T-helper 2 cell (primary cell): ENCODE results near the gene U2AF2.
A peak's percentile ranks its signal among the peaks of the same experiment; 100 is the strongest.

Source experiments
- DNase-seq, 5 experiments: peaks; one replicate each; pipeline versions ENCODE4 v3.0.0 to v3.0.0-alpha.2; 2012 to 2022

U2AF2 gene

DNA sequence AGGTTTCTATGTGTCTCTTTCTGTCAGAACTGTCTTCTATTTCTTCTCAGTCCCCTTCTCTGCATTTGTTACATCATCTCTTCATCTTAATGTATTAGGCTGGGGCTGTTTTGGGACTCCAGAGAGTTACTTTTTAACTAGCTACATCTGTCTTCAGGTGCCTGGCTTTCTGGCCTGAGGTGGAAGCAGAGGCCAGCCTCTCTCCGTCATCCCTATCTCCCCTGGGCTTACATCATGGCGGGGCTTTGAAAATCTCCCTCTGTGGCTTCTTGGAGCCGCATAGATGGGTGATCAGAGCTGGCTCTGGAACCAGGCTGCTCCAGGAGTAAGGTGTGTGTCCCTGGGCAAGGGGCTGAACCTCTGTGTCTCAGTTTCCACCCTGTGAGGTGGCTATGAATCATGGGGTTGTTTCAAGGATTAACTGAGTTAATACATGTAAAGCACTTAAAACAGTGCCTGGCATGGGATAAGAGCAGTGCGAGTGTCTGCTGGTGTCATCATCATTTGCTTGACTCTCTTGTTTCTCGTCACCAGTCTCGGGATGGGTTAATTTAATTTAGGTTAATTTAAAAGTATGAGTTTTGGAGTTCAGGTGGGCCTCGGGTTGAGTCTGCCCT lies 22.2 kb downstream of the U2AF2 start:
- DNase-seq, result no peak

DNA sequence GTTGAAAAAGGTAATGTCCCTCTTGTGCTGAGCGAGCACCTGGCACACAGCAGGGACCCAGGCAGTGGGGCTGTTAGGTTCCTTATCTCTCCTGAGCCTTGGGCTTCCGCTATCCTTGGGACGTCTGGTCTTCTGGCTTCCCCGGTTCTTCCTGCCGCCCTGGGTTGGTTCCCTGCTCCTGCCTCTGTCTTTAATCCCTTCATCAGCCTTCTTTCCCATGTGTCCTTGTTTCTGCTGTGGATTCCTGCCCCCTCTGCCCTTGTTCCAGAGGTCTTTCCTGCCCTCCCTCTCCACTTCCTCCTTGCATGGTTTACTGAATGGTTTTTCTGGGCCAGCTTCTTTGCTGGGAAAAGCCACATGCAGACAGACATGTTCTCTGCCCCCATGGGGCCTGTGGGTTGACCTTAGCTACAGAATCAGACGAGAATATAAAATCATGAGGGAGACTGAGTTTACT lies 22.8 kb downstream of the U2AF2 start:
- DNase-seq, result no peak

DNA sequence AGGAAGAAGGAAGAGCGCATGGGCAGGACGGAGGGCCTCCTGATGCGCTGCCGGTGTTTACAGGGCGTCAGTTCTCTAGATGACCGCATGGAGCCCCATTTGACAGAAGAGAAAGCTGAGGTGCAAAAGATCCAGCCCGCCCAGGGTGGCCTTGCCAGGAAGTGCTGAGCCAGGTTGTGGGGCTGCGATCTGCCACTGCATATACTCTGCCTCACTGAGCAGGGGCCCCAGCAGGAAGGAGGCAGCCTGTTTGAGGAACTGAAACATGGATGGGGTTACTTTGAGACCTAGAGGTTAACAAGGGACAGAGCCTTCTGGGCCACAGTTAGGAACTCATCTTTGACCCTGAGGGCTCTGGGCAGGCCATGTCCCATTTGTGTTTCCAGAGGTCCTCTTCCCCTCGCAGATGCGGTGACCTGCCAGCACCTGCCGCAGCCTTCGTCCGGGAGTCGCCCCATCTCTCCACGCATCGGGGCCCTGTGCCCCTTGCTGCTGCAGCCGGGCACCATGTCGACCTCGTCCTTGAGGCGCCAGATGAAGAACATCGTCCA lies 23.4 kb downstream of the U2AF2 start:
- DNase-seq, result no peak

DNA sequence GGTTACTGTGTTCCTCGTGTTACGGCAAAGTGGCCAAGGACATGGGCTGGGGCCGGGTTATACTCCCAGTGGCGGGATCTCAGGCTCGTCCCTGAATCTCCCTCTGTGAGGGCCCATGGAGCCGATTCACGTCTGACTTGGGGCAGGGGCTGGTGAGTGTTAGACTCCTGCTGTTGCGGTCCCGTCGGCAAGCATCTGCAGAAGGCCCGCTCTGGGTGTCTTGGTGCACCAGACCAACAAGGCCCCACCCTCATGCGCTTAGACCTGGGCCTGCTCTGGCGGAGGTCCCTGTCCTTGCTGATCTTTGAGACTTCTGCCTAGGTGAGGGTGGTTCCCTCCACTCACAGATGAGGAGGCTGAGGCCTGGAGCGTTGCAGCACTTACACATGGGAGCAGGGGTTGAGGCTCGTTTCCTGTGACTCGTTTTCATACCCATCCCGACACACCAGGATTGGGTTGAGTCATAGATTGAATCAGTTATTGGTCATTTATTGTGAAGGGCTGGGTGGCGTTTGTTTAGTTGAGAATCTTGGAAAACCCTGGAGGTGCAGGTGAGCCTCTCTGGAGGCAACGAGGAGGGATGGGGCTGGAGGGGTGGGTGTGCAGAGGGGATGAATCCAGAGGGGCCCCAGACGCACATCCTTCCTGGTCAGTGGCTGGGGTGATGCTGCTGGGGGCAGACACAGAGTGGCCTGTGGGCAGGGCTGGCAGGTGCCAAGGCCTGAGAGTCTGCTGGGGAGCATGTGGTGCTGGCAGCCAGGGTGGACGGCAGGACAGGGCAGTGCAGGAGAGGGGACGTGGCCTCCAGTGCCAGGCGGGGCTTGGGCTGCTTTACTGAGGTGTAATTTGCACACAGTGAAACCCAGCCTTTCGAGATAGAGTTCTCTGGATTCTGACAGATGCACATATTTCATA lies 24.8 kb downstream of the U2AF2 start:
- peak in 1 of 5 experiments; percentile 19 for DNase-seq

DNA sequence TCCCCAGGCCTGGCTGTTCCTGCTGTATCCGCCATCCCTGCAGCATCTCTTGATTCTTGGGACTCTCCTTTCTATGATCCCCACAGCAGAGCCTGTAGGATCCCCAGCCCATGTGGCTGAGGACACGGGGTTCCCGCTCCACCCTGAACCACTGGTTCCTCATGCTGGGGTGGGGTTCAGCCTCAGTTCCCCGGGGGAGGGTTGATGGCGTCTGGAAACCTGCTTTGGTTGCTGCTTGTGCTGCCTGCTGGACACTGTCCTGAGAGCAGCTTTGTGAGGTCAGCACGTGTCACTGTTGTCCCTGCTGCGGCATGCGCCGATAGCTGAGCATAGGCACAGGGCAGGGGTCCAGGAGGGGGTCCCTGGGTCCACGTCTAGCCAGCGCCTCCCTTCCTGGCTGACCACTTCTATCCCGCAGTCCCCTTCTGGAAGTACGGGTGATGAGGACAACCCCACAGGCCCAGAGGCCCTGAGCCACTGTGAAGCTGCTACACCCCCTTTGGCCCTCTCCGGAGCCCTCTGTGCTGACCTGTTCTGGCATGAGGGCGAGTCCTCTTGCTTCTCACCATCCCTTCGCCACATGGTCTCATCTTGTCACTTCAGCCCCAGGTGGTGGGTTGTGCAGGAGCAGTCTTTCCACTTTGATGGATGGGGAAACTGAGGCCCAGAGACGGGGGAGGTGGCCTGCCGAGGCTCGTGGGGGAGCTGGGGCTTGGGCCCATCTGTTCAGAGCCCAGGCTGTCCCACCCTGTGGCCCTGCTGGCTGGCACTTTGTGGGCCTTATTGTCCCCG lies 25.7 kb downstream of the U2AF2 start:
- no peak for DNase-seq

DNA sequence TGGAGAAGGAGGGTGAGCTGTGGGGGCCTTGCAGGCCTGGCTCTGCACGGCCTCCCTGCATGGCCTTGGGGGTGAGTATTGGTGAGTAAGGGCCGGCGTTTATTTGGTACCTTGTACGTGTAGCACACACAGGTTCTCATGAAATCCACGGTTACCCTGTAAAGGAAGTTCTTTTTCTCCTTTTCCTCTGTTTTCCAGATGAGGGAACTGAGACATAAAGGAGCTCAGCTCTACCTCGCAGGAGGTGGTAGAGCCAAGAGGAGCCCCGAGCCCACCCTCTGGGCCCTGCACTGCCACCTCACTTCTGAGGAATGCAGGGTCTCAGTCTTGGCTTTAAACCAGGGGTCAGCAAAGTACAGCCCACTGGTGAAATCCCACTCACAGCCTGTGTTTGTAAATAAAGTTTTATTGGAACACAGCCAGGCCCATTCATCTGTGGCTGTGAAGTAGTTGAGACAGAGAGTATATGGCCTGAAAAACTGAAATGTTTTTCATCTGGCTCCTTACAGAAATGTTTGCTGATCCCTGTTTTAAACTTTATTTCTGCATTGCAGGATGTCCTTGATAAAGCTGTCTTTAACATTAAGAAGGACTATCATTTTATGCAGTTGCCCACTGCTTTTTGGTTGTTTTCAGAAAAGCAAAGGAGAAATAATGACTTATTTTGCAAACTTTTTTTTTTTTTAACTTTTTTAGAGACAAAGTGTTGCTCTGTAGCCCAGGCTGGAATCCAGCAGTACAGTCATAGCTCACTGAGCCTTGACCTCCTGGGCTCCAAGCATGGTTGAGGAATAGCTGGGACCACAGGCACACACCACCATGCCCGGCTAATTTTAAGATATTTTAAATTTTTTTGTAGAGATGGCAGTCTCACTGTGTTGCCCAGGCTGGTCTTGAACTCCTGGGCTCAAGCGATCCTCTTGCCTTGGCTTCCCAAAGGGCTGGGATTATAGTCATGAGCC lies 26.6 kb downstream of the U2AF2 start:
- no peak for DNase-seq

DNA sequence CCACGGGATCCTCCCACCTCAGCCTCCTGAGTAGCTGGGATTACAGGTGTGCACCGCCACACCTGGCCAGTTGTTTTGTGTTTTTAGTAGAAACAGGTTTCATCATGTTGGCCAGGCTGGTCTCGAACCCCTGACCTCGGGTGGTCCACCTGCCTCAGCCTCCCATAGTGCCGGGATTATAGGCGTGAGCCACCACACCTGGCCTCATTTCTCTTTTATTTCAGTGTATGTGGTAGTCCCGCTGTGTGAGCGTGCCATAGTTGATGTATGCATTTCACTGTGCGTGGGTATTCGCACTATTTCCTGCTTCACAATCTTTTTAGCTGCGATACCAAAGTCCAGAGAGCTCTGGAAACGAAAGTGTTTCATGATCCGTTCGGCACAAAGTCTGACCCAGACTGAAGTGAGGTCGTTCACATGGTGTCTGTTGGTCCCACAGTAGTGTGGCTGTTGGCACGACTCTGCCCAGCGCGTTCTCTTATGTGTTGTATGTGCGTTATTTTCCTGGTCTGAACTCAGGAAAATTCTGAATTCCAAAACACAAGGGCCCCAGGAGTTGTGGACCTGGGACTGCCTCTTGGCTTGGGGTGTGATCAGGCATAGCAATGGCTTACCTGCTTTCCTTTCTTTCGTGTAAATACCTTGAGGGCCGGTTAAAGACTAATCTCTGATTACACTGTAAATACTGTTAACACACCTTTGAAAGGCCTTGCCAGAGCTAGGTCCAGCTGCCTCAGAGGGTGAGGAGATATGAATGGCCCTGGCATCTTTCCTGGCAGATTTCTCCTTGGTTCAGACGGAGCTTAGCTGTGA lies 28.8 kb downstream of the U2AF2 start:
- no peak for DNase-seq

DNA sequence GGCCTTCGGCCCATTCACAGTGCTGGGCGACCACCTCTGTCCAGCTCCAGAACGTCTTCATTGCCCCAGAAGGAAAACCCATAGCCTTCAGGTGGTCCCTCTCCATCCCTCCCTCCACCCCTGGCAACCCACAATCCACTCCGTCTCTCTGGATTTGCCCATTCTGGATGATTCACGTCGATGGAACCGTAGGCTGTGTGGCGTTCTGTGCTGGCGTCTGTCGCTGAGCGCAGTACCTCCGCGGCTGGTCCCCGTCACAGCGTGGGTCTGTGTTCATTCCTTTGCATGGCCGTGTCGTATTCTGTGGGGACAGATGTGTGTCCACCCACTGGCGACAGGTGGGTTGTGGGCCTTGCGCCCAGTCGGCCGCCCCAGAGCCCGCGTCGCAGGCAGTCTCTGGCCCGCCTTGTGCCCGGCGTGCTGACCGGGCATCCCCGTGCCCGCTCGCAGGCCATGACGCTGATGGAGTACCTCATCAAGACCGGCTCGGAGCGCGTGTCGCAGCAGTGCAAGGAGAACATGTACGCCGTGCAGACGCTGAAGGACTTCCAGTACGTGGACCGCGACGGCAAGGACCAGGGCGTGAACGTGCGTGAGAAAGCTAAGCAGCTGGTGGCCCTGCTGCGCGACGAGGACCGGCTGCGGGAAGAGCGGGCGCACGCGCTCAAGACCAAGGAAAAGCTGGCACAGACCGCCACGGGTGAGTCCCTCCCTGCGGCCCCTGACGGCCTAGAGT lies 30.3 kb downstream of the U2AF2 start:
- no peak for DNase-seq

DNA sequence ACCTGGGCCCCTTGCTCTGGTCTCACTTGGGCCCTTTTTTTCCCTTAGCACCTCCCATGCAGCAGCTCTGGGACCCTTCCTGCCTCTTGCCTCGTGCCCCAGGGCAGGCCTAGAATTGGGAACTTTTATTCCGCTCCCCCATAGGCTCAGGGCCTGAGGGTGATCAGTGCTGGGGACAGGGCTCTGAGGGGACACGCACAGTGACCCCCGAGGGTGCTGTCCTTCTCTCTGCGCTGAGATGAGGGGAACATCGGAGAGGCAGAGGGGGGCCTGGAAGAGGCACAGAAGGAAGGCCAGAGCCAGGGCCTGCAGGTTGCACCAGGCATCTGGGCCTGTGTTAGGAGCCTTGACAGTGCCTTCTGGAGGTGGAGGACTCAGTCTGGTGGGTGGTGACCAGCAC lies 30.9 kb downstream of the U2AF2 start:
- no peak for DNase-seq

DNA sequence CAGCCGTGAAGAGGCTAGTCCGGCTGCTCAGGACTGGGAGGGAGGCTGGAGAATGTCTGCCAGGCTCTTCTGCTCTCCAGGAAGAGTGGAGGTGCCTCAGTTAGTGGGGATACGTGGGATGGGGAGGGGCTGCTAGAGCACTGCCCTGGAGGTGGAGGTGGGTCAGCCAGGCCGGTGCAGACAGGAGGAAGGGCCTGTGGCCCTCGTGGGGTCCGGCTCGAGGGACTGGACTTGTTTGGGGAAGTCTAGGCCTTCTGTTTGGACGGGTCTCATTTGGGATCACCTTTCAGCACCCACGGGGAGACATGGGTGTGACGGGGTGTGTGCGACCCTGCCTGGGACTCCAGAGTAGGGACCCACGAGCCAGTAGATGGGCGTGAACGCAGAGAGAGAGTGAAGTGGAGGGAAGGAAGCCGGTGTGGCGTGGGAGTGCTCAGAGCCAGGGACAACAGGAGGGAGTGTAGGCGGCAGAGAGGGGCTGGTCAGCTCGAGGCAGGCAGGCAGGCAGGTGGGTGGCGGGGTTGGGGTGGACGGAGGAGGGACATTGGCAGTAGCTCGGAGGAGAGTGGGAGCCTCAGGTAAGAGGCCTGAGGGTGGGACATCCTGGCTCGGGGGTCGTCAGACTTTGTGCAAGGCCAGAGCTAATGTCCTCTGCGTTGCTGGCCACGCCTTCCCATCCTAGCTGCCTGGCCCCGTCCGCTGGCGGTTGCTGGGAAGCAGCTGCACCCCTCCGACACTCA lies 31.6 kb downstream of the U2AF2 start:
- no peak for DNase-seq

DNA sequence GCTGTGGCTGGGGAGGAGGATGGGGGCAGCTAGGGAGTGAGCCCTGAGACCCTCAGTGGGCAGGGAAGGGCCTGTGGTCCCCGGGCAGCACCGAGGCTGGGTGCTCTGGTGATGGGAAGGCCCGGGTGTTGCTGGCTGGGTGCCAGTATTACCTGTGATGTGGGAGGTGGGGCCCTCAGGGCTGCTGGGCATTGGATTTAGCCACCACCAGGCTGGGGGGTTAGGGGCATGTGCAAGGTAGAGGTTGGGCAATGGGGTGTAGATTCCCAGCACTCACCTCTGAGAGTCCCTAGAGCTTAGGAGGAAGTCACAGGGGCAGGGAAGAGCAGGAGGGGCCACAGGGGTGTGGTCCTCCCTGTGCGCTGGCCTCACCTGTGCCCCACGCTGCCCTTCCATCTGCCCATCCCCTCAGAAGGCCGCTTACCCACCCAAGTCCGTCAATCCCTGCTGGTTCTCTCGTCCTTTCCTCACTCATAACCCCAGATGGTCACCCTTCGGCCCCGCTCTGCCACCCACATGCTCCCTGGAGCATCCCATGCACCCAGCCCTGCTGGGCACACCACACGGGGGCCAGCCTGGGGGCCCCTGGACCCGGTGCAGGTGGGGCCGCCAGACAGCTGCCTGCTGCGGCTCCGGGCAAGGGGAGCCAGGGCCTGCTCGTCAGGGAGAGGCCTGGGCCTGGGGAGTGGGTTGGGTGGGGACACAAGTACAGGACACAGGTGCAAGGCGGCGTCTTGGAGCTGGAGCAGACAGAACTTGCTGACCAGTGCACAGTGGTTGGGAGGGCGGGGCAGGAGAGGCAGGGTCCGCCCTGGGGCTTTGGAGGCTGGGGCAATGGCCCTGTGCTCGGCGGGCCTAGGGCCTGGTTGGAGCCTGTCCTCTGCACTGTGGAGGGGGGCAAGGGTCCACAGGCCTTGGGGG lies 32.7 kb downstream of the U2AF2 start:
- DNase-seq, result no peak

DNA sequence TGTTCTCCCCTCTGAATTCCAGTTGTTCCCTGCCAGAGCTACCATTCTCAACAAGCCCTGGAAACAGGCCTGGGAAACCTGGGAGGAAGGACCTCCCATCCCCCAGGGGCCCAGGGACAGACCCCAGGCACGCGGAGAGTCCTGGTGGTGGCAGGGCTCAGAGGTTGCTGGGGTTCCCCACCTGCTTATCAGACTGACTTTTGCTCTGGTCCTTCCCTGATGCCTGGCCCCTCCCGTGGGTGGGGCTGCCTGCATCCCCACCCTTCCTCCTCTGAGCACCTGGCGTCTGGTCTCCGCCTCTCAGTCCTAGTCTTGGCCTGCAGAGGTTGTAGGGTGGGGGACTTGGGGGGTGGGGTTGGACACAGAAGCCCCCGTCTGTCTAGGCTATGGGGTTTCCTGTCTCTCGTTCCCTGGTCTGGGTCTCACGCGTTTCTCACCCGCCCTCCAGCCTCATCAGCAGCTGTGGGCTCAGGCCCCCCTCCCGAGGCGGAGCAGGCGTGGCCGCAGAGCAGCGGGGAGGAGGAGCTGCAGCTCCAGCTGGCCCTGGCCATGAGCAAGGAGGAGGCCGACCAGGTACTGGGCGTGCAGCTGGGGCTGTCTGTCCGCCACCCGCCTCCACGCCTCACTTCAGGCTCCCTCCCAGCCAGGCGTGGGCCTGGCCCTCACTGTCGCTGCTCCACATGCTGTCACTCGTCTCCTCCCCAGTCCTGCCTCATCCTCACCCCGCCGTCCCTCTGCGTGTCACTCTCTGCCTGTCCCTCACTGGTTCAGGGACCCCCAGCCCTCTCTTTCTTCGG lies 33.8 kb downstream of the U2AF2 start:
- DNase-seq, result no peak

DNA sequence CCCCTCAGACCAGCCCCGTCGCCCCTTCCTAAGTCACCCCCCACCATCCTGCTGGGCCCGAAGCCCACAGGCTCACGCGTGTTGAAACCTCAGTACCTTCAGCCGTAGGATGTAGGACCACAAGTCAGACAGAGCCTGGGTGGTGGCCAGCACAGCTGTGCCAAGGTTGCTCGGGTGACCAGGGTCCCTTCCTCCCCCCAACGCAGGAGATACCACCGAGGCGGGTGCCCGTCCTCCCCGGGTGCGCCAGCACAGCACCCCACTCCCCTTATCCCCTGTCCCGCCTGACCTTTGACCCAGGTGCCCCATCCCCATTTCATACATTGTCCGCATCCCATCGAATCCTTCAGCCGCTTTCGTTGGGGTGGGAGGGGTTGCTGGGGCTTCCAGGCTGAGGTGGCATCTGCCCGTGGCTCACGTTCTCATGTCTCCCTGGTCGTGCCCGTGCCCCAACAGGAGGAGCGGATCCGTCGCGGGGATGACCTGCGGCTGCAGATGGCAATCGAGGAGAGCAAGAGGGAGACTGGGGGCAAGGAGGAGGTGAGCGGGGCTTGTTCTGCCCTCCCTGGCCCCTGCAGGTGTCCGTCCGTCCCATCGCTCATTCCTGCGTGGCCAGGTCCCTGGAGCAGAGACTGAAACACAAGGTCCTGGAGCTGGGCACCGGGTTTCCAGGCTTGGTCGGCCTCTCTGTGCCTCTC lies 34.7 kb downstream of the U2AF2 start:
- DNase-seq, result no peak

DNA sequence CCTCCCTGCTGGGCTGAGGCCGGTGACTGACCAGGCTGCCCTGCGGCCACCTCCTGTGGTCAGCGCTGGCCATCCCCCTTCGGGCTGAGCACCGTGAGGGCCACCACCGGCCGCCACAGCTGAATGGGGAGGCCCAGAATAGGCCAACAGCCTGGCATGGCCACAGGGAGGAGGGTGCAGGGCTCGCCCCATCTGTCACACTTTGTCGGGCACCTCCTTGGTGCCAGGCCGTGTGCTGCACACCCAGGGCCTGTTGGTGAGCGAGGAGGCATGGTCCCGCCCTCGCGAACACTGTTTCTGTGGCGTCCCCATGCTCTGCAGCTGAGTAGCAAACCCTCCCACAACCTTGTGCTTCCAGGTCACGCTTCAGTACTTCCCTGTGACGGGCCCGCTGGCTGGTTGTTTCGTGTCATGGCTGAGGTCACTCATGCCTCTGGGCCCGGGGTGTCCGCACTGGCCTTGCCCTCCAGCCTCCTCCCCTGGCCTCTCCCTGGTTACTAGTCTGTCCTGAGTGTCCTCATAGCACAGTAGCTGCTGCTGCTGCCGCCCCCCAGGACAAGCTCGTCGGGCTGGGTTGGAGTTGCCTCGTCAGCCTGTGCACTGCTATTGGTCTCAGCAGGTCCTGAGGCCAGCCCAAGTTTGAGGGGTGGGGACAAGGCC lies 35.4 kb downstream of the U2AF2 start:
- DNase-seq, result no peak

DNA sequence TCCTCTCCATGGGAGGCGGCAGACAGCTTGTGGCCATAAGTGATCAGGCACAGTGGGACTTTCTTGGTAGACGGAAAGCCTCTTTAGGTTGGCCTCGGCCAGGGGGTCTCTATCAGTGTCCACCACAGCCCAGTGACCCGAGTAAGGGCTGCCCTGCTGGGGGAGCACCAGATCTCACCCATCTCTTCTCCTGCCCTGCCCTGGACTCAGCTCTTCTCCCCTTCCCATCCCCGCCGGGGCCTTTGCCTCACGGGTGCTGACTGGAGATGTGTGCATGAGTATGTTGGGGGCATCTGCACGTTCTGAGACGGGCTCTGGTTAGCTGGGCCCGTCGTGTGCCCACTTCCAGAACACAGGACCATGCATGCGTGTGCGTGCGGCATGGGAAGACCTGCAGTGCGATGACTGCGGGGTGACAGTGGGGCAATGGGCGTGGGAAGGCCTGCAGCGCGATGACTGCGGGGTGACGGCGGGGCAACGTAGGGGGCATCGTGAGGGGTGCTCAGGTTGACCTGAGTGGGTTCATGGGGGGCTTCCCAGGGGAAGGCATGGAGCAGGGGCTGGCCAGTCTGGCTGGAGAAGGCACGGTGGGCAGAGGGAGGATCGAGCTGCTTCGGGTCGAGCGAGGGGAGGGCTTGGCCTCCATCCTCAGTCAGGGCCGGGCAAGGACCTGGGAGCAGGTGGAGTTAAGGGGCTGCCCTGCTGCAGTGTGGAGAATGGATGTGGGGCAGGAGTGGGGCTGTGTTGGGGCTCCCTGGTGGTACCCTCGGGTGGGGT lies 36.1 kb downstream of the U2AF2 start:
- DNase-seq, result no peak
